ENCODE results near the gene HSPB7. TPM values are rescaled to one million over a fixed set of nuclear protein-coding genes. Genes with fewer than 3 reads are reported as not detected.

Gene HSPB7
- total and polyA plus RNA-seq, 5 donors, result 2,213 to 3,985 (median 2,473) TPM

- DNase-seq (peak; percentile 59 to 81 (median 77)), ATAC-seq (no peak)
- WGBS, result 51% methylated on average over 17 of the region's 17 CpGs
- H3K9me3 ChIP-seq (ENCODE audit: control insufficient read depth, low read length), result no peaks in the 10 kb centered on the region
- intact Hi-C loops (cut with DNase I), result loop anchor here in 1 of 4 donors (5.0 kb wide), 1 partner anchor 38 kb away; no protein-coding TSS in a partner anchor
- peak overlapping the region; percentile 99 for H3K27ac ChIP-seq (ENCODE audit: low read length)
- peaks cover 2% of the 10 kb centered on the region for H3K4me1 ChIP-seq (ENCODE audit: control insufficient read depth, insufficient read depth, low read length)
- no peaks in the 10 kb centered on the region for H3K27me3 ChIP-seq (ENCODE audit: control insufficient read depth, insufficient read depth)
- peak overlapping the region; percentile 2 for H3K4me3 ChIP-seq (ENCODE audit: low read length)
These were observed 3.0 kb downstream of the HSPB7 start for GRCh38 chr1:16014509-16015482.

- no peak for ATAC-seq
- H3K4me1 ChIP-seq (ENCODE audit: control insufficient read depth, insufficient read depth, low read length), result peaks cover 2% of the 10 kb centered on the region
- intact Hi-C loops (cut with DNase I), result loop anchor here in 1 of 4 donors (5.0 kb wide), 1 partner anchor 38 kb away; no protein-coding TSS in a partner anchor
- no peaks in the 10 kb centered on the region for H3K9me3 ChIP-seq (ENCODE audit: control insufficient read depth, low read length)
- WGBS, result 47% methylated on average over 4 of the region's 4 CpGs
- H3K27ac ChIP-seq (ENCODE audit: low read length), result peak overlapping the region; percentile 99
- peak in 1 of 3 donors; percentile 34 for DNase-seq
- H3K4me3 ChIP-seq (ENCODE audit: low read length), result no peak overlapping the region
- no peaks in the 10 kb centered on the region for H3K27me3 ChIP-seq (ENCODE audit: control insufficient read depth, insufficient read depth)
These were observed 4.0 kb downstream of the HSPB7 start for GRCh38 chr1:16013908-16014258.

GRCh38 chr1:16013220-16013907 is 4.5 kb downstream of the HSPB7 start:
- Histone ChIP-seq H3K9me3 (ENCODE audit: control insufficient read depth, low read length) (no peaks in the 10 kb centered on the region), H3K4me1 (ENCODE audit: control insufficient read depth, insufficient read depth, low read length) (peaks cover 2% of the 10 kb centered on the region), H3K27me3 (ENCODE audit: control insufficient read depth, insufficient read depth) (no peaks in the 10 kb centered on the region), H3K27ac (ENCODE audit: low read length) (peak overlapping the region; percentile 99), H3K4me3 (ENCODE audit: low read length) (no peak overlapping the region)
- intact Hi-C loops (cut with DNase I), result loop anchor here in 1 of 4 donors (5.0 kb wide), 1 partner anchor 39 kb away; no protein-coding TSS in a partner anchor
- ATAC-seq (peak; percentile 47 to 50), DNase-seq (peak; percentile 77 to 91 (median 81))
- WGBS, result 14% methylated on average over 28 of the region's 28 CpGs

GRCh38 chr1:16012590-16013219 is 5.1 kb downstream of the HSPB7 start:
- 3% methylated on average over 36 of the region's 36 CpGs for WGBS

GRCh38 chr1:16011936-16012589 is 5.8 kb downstream of the HSPB7 start:
- Histone ChIP-seq H3K9me3 (ENCODE audit: control insufficient read depth, low read length) (no peaks in the 10 kb centered on the region), H3K4me3 (ENCODE audit: low read length) (no peak overlapping the region), H3K4me1 (ENCODE audit: control insufficient read depth, insufficient read depth, low read length) (peaks cover 2% of the 10 kb centered on the region), H3K27me3 (ENCODE audit: control insufficient read depth, insufficient read depth) (no peaks in the 10 kb centered on the region), H3K27ac (ENCODE audit: low read length) (peak overlapping the region; percentile 58)
- intact Hi-C loops (cut with DNase I), result loop anchor here in 1 of 4 donors (5.0 kb wide), 1 partner anchor 40 kb away; no protein-coding TSS in a partner anchor
- 93% methylated on average over 11 of the region's 11 CpGs for WGBS
- no peak for ATAC-seq
- peak in 2 of 3 donors; percentile 53 to 58 for DNase-seq

More at GRCh38 chr1:16012590-16013219, 5.1 kb downstream of the HSPB7 start:
- Histone ChIP-seq H3K4me1 (ENCODE audit: control insufficient read depth, insufficient read depth, low read length) (peaks cover 2% of the 10 kb centered on the region), H3K9me3 (ENCODE audit: control insufficient read depth, low read length) (no peaks in the 10 kb centered on the region), H3K27ac (ENCODE audit: low read length) (peak overlapping the region; percentile 58), H3K4me3 (ENCODE audit: low read length) (no peak overlapping the region), H3K27me3 (ENCODE audit: control insufficient read depth, insufficient read depth) (no peaks in the 10 kb centered on the region)
- DNase-seq (peak; percentile 75 to 91 (median 90)), ATAC-seq (peak; percentile 44 to 48)
- intact Hi-C loops (cut with DNase I), result loop anchor here in 1 of 4 donors (5.0 kb wide), 1 partner anchor 40 kb away; no protein-coding TSS in a partner anchor

GRCh38 chr1:16010837-16011236 is 7.0 kb downstream of the HSPB7 start:
- DNase-seq (no peak), ATAC-seq (no peak)
- Histone ChIP-seq H3K27ac (ENCODE audit: low read length) (no peak overlapping the region), H3K9me3 (ENCODE audit: control insufficient read depth, low read length) (no peaks in the 10 kb centered on the region), H3K4me3 (ENCODE audit: low read length) (no peak overlapping the region), H3K27me3 (ENCODE audit: control insufficient read depth, insufficient read depth) (no peaks in the 10 kb centered on the region), H3K4me1 (ENCODE audit: control insufficient read depth, insufficient read depth, low read length) (peaks cover 2% of the 10 kb centered on the region)
- WGBS, result 94% methylated on average over 3 of the region's 3 CpGs
- intact Hi-C loops (cut with DNase I), result loop anchor here in 1 of 4 donors (5.0 kb wide), 1 partner anchor 41 kb away; no protein-coding TSS in a partner anchor

GRCh38 chr1:16009678-16010077 is 8.2 kb downstream of the HSPB7 start:
- Histone ChIP-seq H3K4me1 (ENCODE audit: control insufficient read depth, insufficient read depth, low read length) (peaks cover 2% of the 10 kb centered on the region), H3K9me3 (ENCODE audit: control insufficient read depth, low read length) (no peaks in the 10 kb centered on the region), H3K27ac (ENCODE audit: low read length) (no peak overlapping the region), H3K27me3 (ENCODE audit: control insufficient read depth, insufficient read depth) (no peaks in the 10 kb centered on the region), H3K4me3 (ENCODE audit: low read length) (no peak overlapping the region)
- DNase-seq, result peak in 1 of 3 donors; percentile 48
- ATAC-seq, result no peak
- 89% methylated on average over 11 of the region's 11 CpGs for WGBS
- intact Hi-C loops (cut with DNase I), result loop anchor here (2.0 to 5.0 kb wide), 3 partner anchors 43 to 48 kb away; no protein-coding TSS in a partner anchor

GRCh38 chr1:16009030-16009460 is 8.8 kb downstream of the HSPB7 start:
- intact Hi-C loops (cut with DNase I), result loop anchor here in 3 of 4 donors (2.0 to 5.0 kb wide), 2 partner anchors 46 to 48 kb away; no protein-coding TSS in a partner anchor
- Histone ChIP-seq H3K4me1 (ENCODE audit: control insufficient read depth, insufficient read depth, low read length) (peaks cover 2% of the 10 kb centered on the region), H3K9me3 (ENCODE audit: control insufficient read depth, low read length) (no peaks in the 10 kb centered on the region), H3K4me3 (ENCODE audit: low read length) (no peak overlapping the region), H3K27me3 (ENCODE audit: control insufficient read depth, insufficient read depth) (no peaks in the 10 kb centered on the region), H3K27ac (ENCODE audit: low read length) (no peak overlapping the region)
- WGBS, result 2% methylated on average over 4 of the region's 4 CpGs
- DNase-seq (peak; percentile 78 to 92 (median 89)), ATAC-seq (peak; percentile 15 to 25)

GRCh38 chr1:16007671-16008341 is 10.0 kb downstream of the HSPB7 start:
- 77% methylated on average over 6 of the region's 6 CpGs for WGBS
- intact Hi-C loops (cut with DNase I), result loop anchor here in 3 of 4 donors (1.0 to 5.0 kb wide), 3 partner anchors 25 to 49 kb away; no protein-coding TSS in a partner anchor
- DNase-seq, result no peak
- ATAC-seq, result no peak
- Histone ChIP-seq H3K27me3 (ENCODE audit: control insufficient read depth, insufficient read depth) (no peaks in the 10 kb centered on the region), H3K4me1 (ENCODE audit: control insufficient read depth, insufficient read depth, low read length) (peaks cover 2% of the 10 kb centered on the region), H3K4me3 (ENCODE audit: low read length) (no peak overlapping the region), H3K9me3 (ENCODE audit: control insufficient read depth, low read length) (no peaks in the 10 kb centered on the region), H3K27ac (ENCODE audit: low read length) (no peak overlapping the region)
